Endometrial microvascular endothelial cells (primary cell): Measurements from ENCODE around the gene CFAP300. TPM values are rescaled to one million over a fixed set of nuclear protein-coding genes. Genes with fewer than 3 reads are reported as not detected.

Source experiments
- in situ Hi-C: cut with HindIII; loops from 2 replicates; pipeline ENCODE4 v1.10.0; 2017; ENCODE audit warnings: low sequenced_read_pairs, low pct_unique_long_range_greater_than_20kb; ENCODE audit errors: inconsistent ontology term
- total RNA-seq: library from RNA; depleted of rRNA; stranded (reverse); fragments of >200 nt; gene quantifications from one replicate; pipeline ENCODE4 v1.2.3, GENCODE V29; 2015; ENCODE audit errors: inconsistent ontology term

CFAP300 gene
- total RNA-seq, 1 donor from 2014 or later: not detected

- in situ Hi-C loops: no loop called here
Observed at GRCh38 chr11:102117472-102118113, 70.4 kb downstream of the CFAP300 start.

DNA sequence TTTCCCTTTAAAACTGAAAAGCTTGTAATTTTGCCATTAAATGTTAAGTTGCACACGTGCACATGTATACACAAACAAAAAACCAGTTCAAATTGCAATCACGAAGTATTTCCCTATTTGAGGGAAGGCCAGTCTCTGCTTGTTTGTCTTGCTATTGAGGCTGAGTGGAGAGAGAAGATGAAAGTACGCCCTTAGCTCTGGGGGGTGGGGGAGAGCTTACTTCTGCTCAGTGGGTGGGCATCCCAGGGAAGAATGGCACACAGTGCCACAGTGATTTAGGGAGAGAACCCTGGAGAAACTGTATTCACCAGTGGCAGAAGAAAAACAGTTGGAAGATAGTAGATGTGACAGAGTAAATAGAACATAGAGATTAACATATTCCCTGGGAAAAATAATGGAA lies 71.7 kb downstream of the CFAP300 start:
- in situ Hi-C loops: no loop called here

DNA sequence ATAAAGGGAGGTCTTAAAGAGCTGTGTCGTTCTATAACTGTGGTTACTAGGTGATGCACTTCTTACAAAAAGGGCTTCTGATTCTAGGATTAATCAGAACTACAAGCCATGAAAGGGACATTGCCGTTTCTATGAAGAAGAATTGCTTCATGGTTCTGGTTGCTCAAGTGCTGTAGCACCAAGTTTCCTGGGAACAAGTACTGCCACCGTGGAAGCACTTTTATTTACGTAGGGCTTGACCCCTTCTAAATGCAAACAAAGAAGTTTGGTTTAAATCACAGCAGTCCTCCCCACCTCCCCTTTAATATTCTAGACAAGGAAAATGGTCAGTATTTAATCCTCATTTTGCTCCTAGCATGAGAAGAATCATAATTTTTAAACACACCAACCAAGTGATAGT lies 72.8 kb downstream of the CFAP300 start:
- in situ Hi-C loops: no loop called here

GRCh38 chr11:102120437-102120973 lies 73.3 kb downstream of the CFAP300 start:
- in situ Hi-C loops: no loop called here

DNA sequence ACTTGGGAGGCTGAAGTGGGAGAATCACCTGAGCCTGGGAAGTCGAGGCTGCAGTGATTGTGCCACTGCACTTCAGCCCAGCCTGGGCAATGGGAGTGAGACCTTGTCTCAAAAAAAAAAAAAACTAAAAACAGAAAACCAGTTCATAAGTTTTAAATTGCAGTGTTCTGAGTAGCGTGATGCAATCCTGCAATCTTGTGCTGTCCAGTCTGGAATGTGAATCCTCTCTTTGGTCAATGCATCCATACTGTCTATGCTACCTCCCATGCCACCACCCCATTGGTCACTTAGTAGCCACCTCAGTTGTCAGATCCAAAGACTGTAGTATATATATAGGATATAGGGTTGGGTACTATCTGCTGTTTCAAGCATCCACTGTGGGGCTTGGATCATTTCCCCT lies 74.1 kb downstream of the CFAP300 start:
- in situ Hi-C loops: no loop called here

Other genes starting within 250 kb of the CFAP300 start
- gene CEP126, start 132.4 kb upstream of the CFAP300 start, total RNA-seq: not detected
- gene ANGPTL5, start 130.9 kb upstream of the CFAP300 start, total RNA-seq: not detected
- gene YAP1, start 63.0 kb downstream of the CFAP300 start, total RNA-seq: 3.2 TPM